ENCODE measurements around the gene SLC2A9.

- TF ChIP-seq, protein P1, sequence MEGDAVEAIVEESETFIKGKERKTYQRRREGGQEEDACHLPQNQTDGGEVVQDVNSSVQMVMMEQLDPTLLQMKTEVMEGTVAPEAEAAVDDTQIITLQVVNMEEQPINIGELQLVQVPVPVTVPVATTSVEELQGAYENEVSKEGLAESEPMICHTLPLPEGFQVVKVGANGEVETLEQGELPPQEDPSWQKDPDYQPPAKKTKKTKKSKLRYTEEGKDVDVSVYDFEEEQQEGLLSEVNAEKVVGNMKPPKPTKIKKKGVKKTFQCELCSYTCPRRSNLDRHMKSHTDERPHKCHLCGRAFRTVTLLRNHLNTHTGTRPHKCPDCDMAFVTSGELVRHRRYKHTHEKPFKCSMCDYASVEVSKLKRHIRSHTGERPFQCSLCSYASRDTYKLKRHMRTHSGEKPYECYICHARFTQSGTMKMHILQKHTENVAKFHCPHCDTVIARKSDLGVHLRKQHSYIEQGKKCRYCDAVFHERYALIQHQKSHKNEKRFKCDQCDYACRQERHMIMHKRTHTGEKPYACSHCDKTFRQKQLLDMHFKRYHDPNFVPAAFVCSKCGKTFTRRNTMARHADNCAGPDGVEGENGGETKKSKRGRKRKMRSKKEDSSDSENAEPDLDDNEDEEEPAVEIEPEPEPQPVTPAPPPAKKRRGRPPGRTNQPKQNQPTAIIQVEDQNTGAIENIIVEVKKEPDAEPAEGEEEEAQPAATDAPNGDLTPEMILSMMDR (conservative IDR thresholded peaks at IDR 0.05; ENCODE audit: low read length) = no peak
- no peak for TF ChIP-seq EZH2phosphoT487 (IDR thresholded peaks at IDR 0.05; ENCODE audit: borderline replicate concordance)
Measured at GRCh38 chr4:9953089-9953488, 68.2 kb downstream of the SLC2A9 start.

Data from Loucy (cell line).